Mesenchymal stem cell (in vitro differentiated cells and primary cell): ENCODE results near the gene OR2L3.

ENCODE experiments used
- DNase-seq: peaks from one replicate; pipeline ENCODE4 v3.0.0-alpha.2; 2013
- H2AFZ ChIP-seq: one replicate; pipeline ENCODE4 v1.6.1; 2013; ENCODE audit warnings: low read depth, mild to moderate bottlenecking, control low read depth, inconsistent platforms, low read length, moderate library complexity
- H2AK5ac ChIP-seq: 2 replicates; pipeline ENCODE4 v1.6.1; 2013; ENCODE audit warnings: low read length, moderate library complexity, mild to moderate bottlenecking, inconsistent platforms; ENCODE audit not compliant: severe bottlenecking
- H2BK120ac ChIP-seq: one replicate; pipeline ENCODE4 v1.6.1; 2013; ENCODE audit warnings: low read depth, mild to moderate bottlenecking, inconsistent platforms, low read length, moderate library complexity
- H2BK12ac ChIP-seq, 2 experiments: one replicate each; pipeline ENCODE4 v1.6.1; 2013; ENCODE audit warnings: inconsistent platforms in 2 of 2, low read length in 2 of 2, mild to moderate bottlenecking in 2 of 2, moderate library complexity in 2 of 2, control low read depth in 1 of 2
- H2BK15ac ChIP-seq: one replicate; pipeline ENCODE4 v1.6.1; 2013; ENCODE audit warnings: mild to moderate bottlenecking, low read depth, inconsistent platforms; ENCODE audit not compliant: poor library complexity, severe bottlenecking
- H2BK5ac ChIP-seq: 2 replicates; pipeline ENCODE4 v1.6.1; 2013; ENCODE audit warnings: low read depth, mild to moderate bottlenecking, low read length, control low read depth, inconsistent platforms; ENCODE audit not compliant: poor library complexity, severe bottlenecking
- H3K14ac ChIP-seq, 2 experiments: one replicate each; pipeline ENCODE4 v1.6.1; 2013; ENCODE audit warnings: inconsistent platforms in 2 of 2, low read length in 2 of 2, control low read depth in 1 of 2, mild to moderate bottlenecking in 1 of 2, moderate library complexity in 1 of 2
- H3K18ac ChIP-seq, 2 experiments: one replicate each; pipeline ENCODE4 v1.6.1; 2013; ENCODE audit warnings: inconsistent platforms in 2 of 2, low read length in 2 of 2, control low read depth in 1 of 2, low read depth in 1 of 2, mild to moderate bottlenecking in 1 of 2
- H3K23ac ChIP-seq, 2 experiments: one replicate each; pipeline ENCODE4 v1.6.1; 2013; ENCODE audit warnings: inconsistent platforms in 2 of 2, low read length in 2 of 2, mild to moderate bottlenecking in 2 of 2, moderate library complexity in 2 of 2, control low read depth in 1 of 2
- H3K27ac ChIP-seq: 2 replicates; pipeline ENCODE4 v1.5.1; 2013; ENCODE audit warnings: mild to moderate bottlenecking, moderate library complexity, low read length, control low read depth, inconsistent platforms; ENCODE audit not compliant: poor library complexity, severe bottlenecking
- H3K27me3 ChIP-seq, 2 experiments: 2 replicates each; pipeline versions ENCODE4 v1.6.1 to v1.7.0; 2013; ENCODE audit warnings: low read length in 2 of 2, mild to moderate bottlenecking in 2 of 2, moderate library complexity in 2 of 2, control low read depth in 1 of 2, inconsistent platforms in 1 of 2; ENCODE audit not compliant: control insufficient read depth in 1 of 2, insufficient read depth in 1 of 2
- H3K36me3 ChIP-seq, 2 experiments: 2 replicates each; pipeline versions ENCODE4 v1.6.1 to v1.7.0; 2013; ENCODE audit warnings: low read length in 2 of 2, control low read depth in 1 of 2, inconsistent platforms in 1 of 2, low read depth in 1 of 2, mild to moderate bottlenecking in 1 of 2; ENCODE audit not compliant: insufficient read depth in 2 of 2, control insufficient read depth in 1 of 2
- H3K4ac ChIP-seq, 2 experiments: one replicate each; pipeline ENCODE4 v1.6.1; 2013; ENCODE audit warnings: inconsistent platforms in 2 of 2, low read length in 2 of 2, mild to moderate bottlenecking in 2 of 2, moderate library complexity in 2 of 2, control low read depth in 1 of 2, low read depth in 1 of 2
- H3K4me1 ChIP-seq: 2 replicates; pipeline ENCODE4 v1.6.1; 2013; ENCODE audit warnings: low read depth, low read length, control low read depth; ENCODE audit not compliant: control insufficient read depth, insufficient read depth
- H3K4me2 ChIP-seq: 2 replicates; pipeline ENCODE4 v1.6.1; 2013; ENCODE audit warnings: low read length, mild to moderate bottlenecking, inconsistent platforms; ENCODE audit not compliant: poor library complexity, severe bottlenecking
- H3K4me3 ChIP-seq, 2 experiments: 2 replicates each; pipeline versions ENCODE4 v1.5.1 to v1.7.0; 2013; ENCODE audit warnings: low read length in 2 of 2, mild to moderate bottlenecking in 2 of 2, control low read depth in 1 of 2, low read depth in 1 of 2; ENCODE audit not compliant: insufficient read depth in 1 of 2
- H3K79me1 ChIP-seq: replicated peaks from 2 replicates; pipeline ENCODE4 v1.6.1; 2013; ENCODE audit warnings: mild to moderate bottlenecking, control low read depth, low read length, inconsistent platforms; ENCODE audit not compliant: poor library complexity, severe bottlenecking
- H3K9ac ChIP-seq: 2 replicates; pipeline ENCODE4 v1.7.0; 2013; ENCODE audit warnings: mild to moderate bottlenecking, low read length, moderate library complexity
- H3K9me3 ChIP-seq: 2 replicates; pipeline ENCODE4 v1.7.0; 2013; ENCODE audit warnings: mild to moderate bottlenecking, low read length; ENCODE audit not compliant: control insufficient read depth
- H4K8ac ChIP-seq: one replicate; pipeline ENCODE4 v1.6.1; 2013; ENCODE audit warnings: inconsistent platforms, mild to moderate bottlenecking, low read length, moderate library complexity
- H4K91ac ChIP-seq: one replicate; pipeline ENCODE4 v1.6.1; 2013; ENCODE audit warnings: mild to moderate bottlenecking, low read length, inconsistent platforms
- WGBS: methylation state at CpG from one replicate; pipeline ENCODE4 v1.1.7; 2013; ENCODE audit warnings: mixed read lengths; 5-methylcytosine and 5-hydroxymethylcytosine counted together

OR2L3 gene

DNA sequence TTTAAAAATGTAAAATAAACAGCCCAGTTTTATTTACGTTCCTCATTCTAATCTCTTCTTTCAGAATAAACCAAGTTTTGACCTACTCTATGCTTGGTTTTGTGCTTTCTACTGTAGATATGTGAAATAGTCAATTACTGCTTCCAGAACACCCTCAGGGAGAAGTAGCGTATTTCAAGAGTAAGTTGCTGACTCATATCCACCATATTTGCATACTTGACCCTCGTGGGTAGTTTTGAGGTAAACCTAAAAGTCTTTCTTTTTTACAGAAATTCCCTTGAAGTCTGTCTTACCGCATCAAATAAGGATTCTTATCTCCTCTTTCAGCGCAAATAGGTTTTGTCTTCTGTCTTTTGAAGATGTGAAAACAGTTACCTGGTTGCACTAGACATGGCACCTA is 1.4 kb upstream of the OR2L3 start:
- Histone ChIP-seq H2BK120ac (no peak overlapping the region), H3K79me1 (no peaks in the 10 kb centered on the region)
- WGBS, result 64% methylated on average over 4 of the region's 5 CpGs

DNA sequence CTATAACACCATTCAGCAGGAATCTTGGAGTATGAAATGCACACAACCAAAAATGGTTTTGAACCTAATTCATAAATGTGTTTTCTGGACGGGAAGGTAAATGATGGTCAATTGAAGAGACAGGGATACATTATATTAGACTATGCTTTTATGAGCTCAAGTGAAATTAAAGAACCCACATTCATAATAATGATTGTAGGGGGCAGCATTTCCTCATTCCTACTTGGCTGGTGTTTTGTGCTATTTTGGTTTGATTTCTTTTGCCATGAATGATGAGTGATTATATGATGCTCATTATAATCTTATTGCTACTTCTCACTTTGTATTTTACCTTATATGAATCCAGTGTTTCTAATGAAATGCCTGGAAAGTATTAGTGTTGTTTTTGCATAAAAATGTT is 372 bp downstream of the OR2L3 start:
- H3K9me3 ChIP-seq, result peaks cover 21% of the 10 kb centered on the region

More for the DNA sequence above, 1.4 kb upstream of the OR2L3 start:
- no peak overlapping the region for H3K18ac ChIP-seq
- H2BK15ac ChIP-seq, result no peak overlapping the region
- H3K14ac ChIP-seq, result no peak overlapping the region
- H2AK5ac ChIP-seq, result no peak overlapping the region
- H3K9me3 ChIP-seq, result peaks cover 19% of the 10 kb centered on the region
- no peak for DNase-seq
- H2BK5ac ChIP-seq, result no peak overlapping the region
- no peak overlapping the region for H4K91ac ChIP-seq
- no peak overlapping the region for H3K4me3 ChIP-seq
- no peaks in the 10 kb centered on the region for H3K4me1 ChIP-seq
- H2BK12ac ChIP-seq, result no peak overlapping the region
- H2AFZ ChIP-seq, result no peak overlapping the region
- no peak overlapping the region for H3K23ac ChIP-seq
- H3K9ac ChIP-seq, result no peak overlapping the region
- H3K4ac ChIP-seq, result no peak overlapping the region
- no peaks in the 10 kb centered on the region for H3K36me3 ChIP-seq
- no peaks in the 10 kb centered on the region for H3K27me3 ChIP-seq
- no peak overlapping the region for H3K4me2 ChIP-seq
- H3K27ac ChIP-seq, result no peak overlapping the region
- H4K8ac ChIP-seq, result no peak overlapping the region

DNA sequence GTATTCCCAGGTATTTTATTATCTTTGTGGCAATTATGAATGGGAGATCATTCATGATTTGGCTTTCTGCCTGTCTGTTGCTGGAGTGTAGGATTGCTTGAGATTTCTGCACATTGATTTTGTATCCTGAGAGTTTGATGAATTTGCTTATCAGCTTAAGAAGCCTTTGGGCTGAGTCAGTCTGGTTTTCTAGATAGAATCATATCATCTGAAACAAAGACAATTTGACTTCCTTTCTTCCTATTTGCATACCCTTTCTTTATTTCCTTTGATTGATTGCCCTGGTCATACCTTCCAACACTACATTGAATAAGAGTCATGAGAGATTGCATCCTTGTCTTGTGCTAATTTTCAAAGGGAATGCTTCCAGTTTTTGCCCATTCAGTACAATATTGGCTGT is 8.0 kb downstream of the OR2L3 start:
- no peaks in the 10 kb centered on the region for H3K27me3 ChIP-seq
- H3K23ac ChIP-seq, result no peak overlapping the region

More for the DNA sequence above, 372 bp downstream of the OR2L3 start:
- no peak overlapping the region for H3K4me3 ChIP-seq
- H2BK15ac ChIP-seq, result no peak overlapping the region
- H3K4me2 ChIP-seq, result no peak overlapping the region
- no peak for DNase-seq
- H2BK12ac ChIP-seq, result no peak overlapping the region
- no peak overlapping the region for H3K27ac ChIP-seq
- no peak overlapping the region for H2AK5ac ChIP-seq
- H3K4ac ChIP-seq, result no peak overlapping the region
- no peak overlapping the region for H3K14ac ChIP-seq
- H3K36me3 ChIP-seq, result no peaks in the 10 kb centered on the region
- no peak overlapping the region for H4K8ac ChIP-seq
- H2AFZ ChIP-seq, result no peak overlapping the region
- no peak overlapping the region for H3K18ac ChIP-seq
- no peak overlapping the region for H2BK120ac ChIP-seq
- H4K91ac ChIP-seq, result no peak overlapping the region
- H3K27me3 ChIP-seq, result no peaks in the 10 kb centered on the region
- no peaks in the 10 kb centered on the region for H3K4me1 ChIP-seq
- H3K79me1 ChIP-seq, result no peaks in the 10 kb centered on the region
- no peak overlapping the region for H3K23ac ChIP-seq
- WGBS, result no CpG with 5 or more reads among the region's 1 CpG
- no peak overlapping the region for H3K9ac ChIP-seq
- H2BK5ac ChIP-seq, result no peak overlapping the region

DNA sequence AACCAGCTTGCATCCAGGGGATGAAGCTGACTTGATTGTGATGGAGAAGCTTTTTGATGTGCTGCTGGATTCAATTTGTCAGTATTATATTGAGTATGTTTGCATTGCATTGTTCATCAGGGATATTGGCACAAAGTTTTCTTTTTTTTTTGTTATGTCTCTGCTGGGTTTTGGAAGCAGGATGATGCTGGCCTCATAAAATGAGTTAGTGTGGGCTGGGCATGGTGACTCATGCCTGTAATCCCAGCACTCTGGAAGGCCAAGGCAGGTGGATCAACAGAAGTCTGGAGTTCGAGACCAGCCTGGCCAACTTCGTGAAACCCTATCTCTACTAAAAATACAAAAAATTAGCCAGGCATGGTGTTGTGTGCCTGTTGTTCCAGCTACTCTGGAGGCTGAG is 8.6 kb downstream of the OR2L3 start:
- H3K4me1 ChIP-seq, result no peaks in the 10 kb centered on the region

More for the DNA sequence above, 8.0 kb downstream of the OR2L3 start:
- no peak overlapping the region for H2BK12ac ChIP-seq
- peaks cover 38% of the 10 kb centered on the region for H3K9me3 ChIP-seq
- no peak overlapping the region for H3K14ac ChIP-seq
- H3K27ac ChIP-seq, result no peak overlapping the region
- no peak overlapping the region for H3K9ac ChIP-seq
- no peaks in the 10 kb centered on the region for H3K36me3 ChIP-seq
- H2BK120ac ChIP-seq, result no peak overlapping the region
- no peak overlapping the region for H3K18ac ChIP-seq
- no peaks in the 10 kb centered on the region for H3K79me1 ChIP-seq
- no peak overlapping the region for H3K4ac ChIP-seq
- H4K91ac ChIP-seq, result no peak overlapping the region
- no peak for DNase-seq
- no peaks in the 10 kb centered on the region for H3K4me1 ChIP-seq
- H2AFZ ChIP-seq, result no peak overlapping the region
- H2BK5ac ChIP-seq, result no peak overlapping the region
- H3K4me2 ChIP-seq, result no peak overlapping the region
- no peak overlapping the region for H3K4me3 ChIP-seq
- H2BK15ac ChIP-seq, result no peak overlapping the region
- H4K8ac ChIP-seq, result no peak overlapping the region
- H2AK5ac ChIP-seq, result no peak overlapping the region

More for the DNA sequence above, 8.6 kb downstream of the OR2L3 start:
- no peak overlapping the region for H2AK5ac ChIP-seq
- H2BK5ac ChIP-seq, result no peak overlapping the region
- no peak overlapping the region for H3K4me3 ChIP-seq
- H2BK15ac ChIP-seq, result no peak overlapping the region
- no peak overlapping the region for H3K4ac ChIP-seq
- H3K27ac ChIP-seq, result no peak overlapping the region
- DNase-seq, result no peak
- H3K23ac ChIP-seq, result no peak overlapping the region
- H2AFZ ChIP-seq, result no peak overlapping the region
- H3K79me1 ChIP-seq, result no peaks in the 10 kb centered on the region
- H2BK120ac ChIP-seq, result no peak overlapping the region
- H4K8ac ChIP-seq, result no peak overlapping the region
- no peak overlapping the region for H4K91ac ChIP-seq
- no peak overlapping the region for H3K14ac ChIP-seq
- no peaks in the 10 kb centered on the region for H3K36me3 ChIP-seq
- no peak overlapping the region for H2BK12ac ChIP-seq
- no peak overlapping the region for H3K9ac ChIP-seq
- WGBS, result 55% methylated on average over 2 of the region's 2 CpGs
- H3K4me2 ChIP-seq, result no peak overlapping the region
- peaks cover 38% of the 10 kb centered on the region for H3K9me3 ChIP-seq
- no peaks in the 10 kb centered on the region for H3K27me3 ChIP-seq
- no peak overlapping the region for H3K18ac ChIP-seq
